ENCODE data around the gene ST3GAL3.
A peak's percentile ranks its signal among the peaks of the same experiment; 100 is the strongest.

The ST3GAL3 gene

GRCh38 chr1:43705334-43705733, 2.0 kb upstream of the ST3GAL3 start:
- POLR2A ChIA-PET: interaction anchor here (0.6 to 2.4 kb wide), 4 partner anchors 8 to 964 kb away, joined by 3 to 21 read pairs (median 6); partner anchors contain the start of gene KDM4A
- no peak overlapping the region for H3K27ac ChIP-seq (ENCODE audit: extremely low read depth, low read depth, low read length)
- CTCF ChIA-PET: no interaction called here
- TF ChIP-seq ZBTB49 (tag by site-specific recombination; IDR thresholded peaks at IDR 0.05; ENCODE audit: low read depth) (no peak), ZNF37A (tag by site-specific recombination; IDR thresholded peaks at IDR 0.05) (no peak), PATZ1 (tag by site-specific recombination; IDR thresholded peaks at IDR 0.05) (no peak), ZNF776 (tag by site-specific recombination; IDR thresholded peaks at IDR 0.05; ENCODE audit: borderline replicate concordance) (no peak), ZNF133 (tag by site-specific recombination; IDR thresholded peaks at IDR 0.05) (no peak), HOXC10 (CRISPR knock-in tag; IDR thresholded peaks at IDR 0.05) (no peak), HIC1 (tag by site-specific recombination; IDR thresholded peaks at IDR 0.05) (no peak), KLF8 (tag by site-specific recombination; IDR thresholded peaks at IDR 0.05) (no peak), ZNF626 (tag by site-specific recombination; IDR thresholded peaks at IDR 0.05) (no peak), ZNF645 (tag by site-specific recombination; IDR thresholded peaks at IDR 0.05) (no peak), ZNF707 (tag by site-specific recombination; IDR thresholded peaks at IDR 0.05) (no peak), OSR2 (tag by site-specific recombination; IDR thresholded peaks at IDR 0.05) (no peak), SCRT1 (tag by site-specific recombination; IDR thresholded peaks at IDR 0.05; ENCODE audit: borderline replicate concordance) (no peak)
- H3K36me3 ChIP-seq (ENCODE audit: control insufficient read depth in 2 of 2, insufficient read depth in 1 of 2, low read length in 2 of 2): peaks cover 20 to 65% of the 10 kb centered on the region in 2 experiments
- no peaks in the 10 kb centered on the region for H3K9me3 ChIP-seq (ENCODE audit: control insufficient read depth, insufficient read depth, low read depth, low read length)
- H3K4me3 ChIP-seq (ENCODE audit: low read depth, low read length): no peak overlapping the region
- H3K4me1 ChIP-seq (ENCODE audit: control insufficient read depth, insufficient read depth, low read length): no peaks in the 10 kb centered on the region

GRCh38 chr1:43705982-43706597, 1.2 kb upstream of the ST3GAL3 start:
- Histone ChIP-seq H3K4me1 (ENCODE audit: control insufficient read depth, insufficient read depth, low read length) (no peaks in the 10 kb centered on the region), H3K9me3 (ENCODE audit: control insufficient read depth, insufficient read depth, low read depth, low read length) (no peaks in the 10 kb centered on the region), H3K4me3 (ENCODE audit: low read depth, low read length) (no peak overlapping the region), H3K36me3 (ENCODE audit: control insufficient read depth in 2 of 2, insufficient read depth in 1 of 2, low read length in 2 of 2) (peaks cover 12 to 62% of the 10 kb centered on the region in 2 experiments; a peak in 2 of 3 replicates), H3K27ac (ENCODE audit: extremely low read depth, low read depth, low read length) (no peak overlapping the region)
- ChIA-PET CTCF (interaction anchor here (0.6 to 1.4 kb wide), 5 partner anchors 57 to 386 kb away, joined by 3 to 5 read pairs (median 4); no protein-coding TSS in a partner anchor), POLR2A (interaction anchor here (0.6 to 2.4 kb wide), 3 partner anchors 8 to 156 kb away, joined by 3 to 21 read pairs (median 7); partner anchors contain the start of gene KDM4A)
- TF ChIP-seq ZNF324 (tag by site-specific recombination; IDR thresholded peaks at IDR 0.05) (no peak), PRDM10 (tag by site-specific recombination; IDR thresholded peaks at IDR 0.05) (0 out of 2 replicates have a peak, but pooled peaks have one; percentile 8), KLF16 (tag by site-specific recombination; IDR thresholded peaks at IDR 0.05) (no peak), FEZF1 (tag by site-specific recombination; IDR thresholded peaks at IDR 0.05) (peak; percentile 23; the same call in 1 of the 2 replicates), ZNF2 (tag by site-specific recombination; IDR thresholded peaks at IDR 0.05) (no peak), ZBTB7A (tag by site-specific recombination; IDR thresholded peaks at IDR 0.05; ENCODE audit: low read depth) (no peak), GLIS1 (tag by site-specific recombination; IDR thresholded peaks at IDR 0.05) (0 out of 2 replicates have a peak, but pooled peaks have one; percentile 15), ZNF423 (tag by site-specific recombination; IDR thresholded peaks at IDR 0.05) (no peak), ZNF529 (tag by site-specific recombination; IDR thresholded peaks at IDR 0.05; ENCODE audit: insufficient replicate concordance) (no peak), WT1 (tag by site-specific recombination; IDR thresholded peaks at IDR 0.05) (no peak), ZNF621 (tag by site-specific recombination; IDR thresholded peaks at IDR 0.05) (no peak)
